Measurements from ENCODE around the gene CNKSR1.

- TF ChIP-seq CTCF (IDR thresholded peaks at IDR 0.05) (no peak), POLR2A (IDR thresholded peaks at IDR 0.05) (no peak)
Observed at GRCh38 chr1:26184086-26184485, 6.8 kb downstream of the CNKSR1 start.

Data from uterus (tissue), 2 donors.